HG03432 (cell line): ENCODE data around the gene HS3ST2.

Experiments used
- ATAC-seq: cut with Tn5 transposase; IDR thresholded peaks from one replicate; pipeline ENCODE4 v1.9.1; 2021; ENCODE audit warnings: mild to moderate bottlenecking, moderate library complexity; ENCODE audit not compliant: unreplicated experiment

The HS3ST2 gene

DNA sequence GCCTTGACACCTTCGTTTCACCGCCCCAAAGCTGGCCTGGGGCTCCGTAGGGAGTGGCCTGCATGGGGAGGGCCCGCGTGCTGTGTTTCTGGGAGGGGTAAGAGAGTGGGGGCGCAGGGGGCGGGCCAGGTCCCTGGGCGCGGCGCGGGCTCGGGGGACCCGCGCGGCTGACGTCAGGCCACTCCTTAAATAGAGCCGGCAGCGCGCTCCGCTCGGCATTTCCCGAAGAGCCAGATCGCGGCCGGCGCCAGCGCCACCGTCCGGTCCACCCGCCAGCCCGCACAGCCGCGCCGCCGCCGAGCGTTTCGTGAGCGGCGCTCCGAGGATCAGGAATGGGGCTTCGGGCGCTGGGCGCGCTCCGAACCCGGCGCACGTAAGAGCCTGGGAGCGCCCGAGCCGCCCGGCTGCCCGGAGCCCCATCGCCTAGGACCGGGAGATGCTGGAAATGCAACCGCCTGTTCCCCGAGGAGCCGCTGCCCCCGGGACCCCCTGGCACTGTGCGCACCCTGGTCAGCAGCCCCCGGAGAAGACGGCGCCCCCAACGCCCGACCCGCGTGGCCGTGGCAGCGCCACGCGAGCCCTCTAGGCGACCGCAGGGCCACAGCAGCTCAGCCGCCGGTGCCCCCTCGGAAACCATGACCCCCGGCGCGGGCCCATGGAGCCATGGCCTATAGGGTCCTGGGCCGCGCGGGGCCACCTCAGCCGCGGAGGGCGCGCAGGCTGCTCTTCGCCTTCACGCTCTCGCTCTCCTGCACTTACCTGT is at the start of gene HS3ST2:
Gene HS3ST2, plus strand, starts transcription at position 215 of the 763 bp plus-strand sequence. Its CDS starts 449 bp downstream, at position 664.
- no peak for ATAC-seq

DNA sequence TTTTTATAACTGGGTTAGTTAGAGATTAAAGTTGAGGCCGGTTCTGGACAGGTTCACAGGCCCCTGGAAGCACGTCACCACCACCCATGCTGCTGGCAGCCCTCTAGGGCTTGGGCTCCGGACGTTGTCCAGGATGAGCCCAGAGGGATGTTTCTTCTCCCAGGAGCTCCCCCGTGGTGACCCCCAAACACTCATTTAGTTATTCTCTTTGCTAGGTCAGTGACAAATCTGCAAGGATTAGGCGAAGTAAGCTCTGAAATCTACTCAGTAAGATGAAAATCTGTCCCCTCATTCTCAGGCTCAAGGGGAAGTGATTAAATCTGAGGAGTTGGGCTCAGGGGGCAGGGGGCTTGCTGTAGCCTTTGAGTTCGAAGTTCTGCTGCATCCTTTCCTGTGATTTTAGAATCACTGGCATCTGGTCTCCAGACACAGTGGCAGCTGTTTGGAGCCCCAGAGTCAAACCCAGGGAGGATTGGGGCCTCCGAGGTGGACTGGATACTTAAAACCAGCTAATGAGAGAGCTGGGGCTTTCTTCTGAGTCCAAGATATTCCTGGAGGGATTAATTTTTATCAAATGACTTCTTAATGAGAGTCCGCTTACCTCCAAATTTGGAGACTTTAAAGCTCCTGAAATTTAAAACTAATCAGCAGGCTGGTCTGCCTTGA is 49.2 kb upstream of the HS3ST2 start:
- ATAC-seq, result no peak

DNA sequence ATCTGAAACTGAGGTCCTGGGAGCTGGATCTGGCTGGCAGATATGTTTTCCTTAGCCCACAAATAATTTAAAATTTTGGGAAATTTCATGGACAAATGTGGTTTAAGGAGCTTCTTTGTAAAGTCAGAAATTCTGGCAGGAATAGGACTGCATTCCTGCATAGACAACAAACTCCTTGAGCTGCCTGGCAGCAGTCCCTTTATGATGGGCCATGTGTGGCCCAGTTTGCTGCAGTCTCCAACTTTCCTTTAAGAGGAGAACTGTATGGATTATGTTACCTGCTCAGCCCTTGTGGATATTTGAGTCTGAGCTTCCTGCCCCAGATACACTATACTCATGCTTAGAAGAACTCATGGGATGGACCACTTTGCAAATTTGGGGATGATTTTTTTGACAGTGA is 48.5 kb upstream of the HS3ST2 start:
- no peak for ATAC-seq

DNA sequence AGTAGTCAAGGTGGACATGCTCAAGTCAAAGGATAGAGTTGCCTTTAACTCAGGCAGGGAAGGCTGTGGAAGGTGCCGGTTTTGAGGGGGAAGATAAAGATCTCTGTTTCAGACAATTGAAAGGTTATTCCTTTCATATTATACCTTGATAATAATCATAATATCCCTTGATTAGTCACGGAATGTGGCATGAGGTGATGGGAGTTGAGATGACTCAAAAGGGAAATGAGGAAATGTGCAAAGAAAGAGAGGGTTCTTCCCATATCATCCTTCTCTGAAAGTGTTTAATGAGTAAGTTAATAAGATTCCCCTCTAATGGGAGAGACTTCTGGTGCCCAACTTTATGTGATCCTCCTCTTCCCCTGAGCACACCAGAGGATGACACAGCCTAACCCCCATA is 43.1 kb upstream of the HS3ST2 start:
- no peak for ATAC-seq

DNA sequence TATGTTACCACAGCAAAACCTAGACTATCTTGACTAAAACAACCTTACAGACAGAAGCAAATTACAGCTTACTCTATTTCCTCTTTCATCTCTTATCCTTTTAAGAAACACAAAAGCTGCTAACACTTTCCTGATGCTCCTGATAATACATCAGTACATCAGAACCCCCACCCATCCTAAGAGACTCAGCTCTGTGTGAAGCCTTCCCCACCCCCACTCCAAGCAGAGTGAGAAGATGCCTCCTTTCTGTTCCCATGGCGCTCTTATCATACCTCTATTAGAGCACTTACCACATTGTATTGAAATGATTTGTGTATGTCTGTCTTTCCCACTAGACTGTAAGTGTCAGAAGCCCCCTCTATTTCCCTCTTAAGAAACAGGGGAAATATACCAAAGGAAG is 42.4 kb upstream of the HS3ST2 start:
- ATAC-seq, result no peak

DNA sequence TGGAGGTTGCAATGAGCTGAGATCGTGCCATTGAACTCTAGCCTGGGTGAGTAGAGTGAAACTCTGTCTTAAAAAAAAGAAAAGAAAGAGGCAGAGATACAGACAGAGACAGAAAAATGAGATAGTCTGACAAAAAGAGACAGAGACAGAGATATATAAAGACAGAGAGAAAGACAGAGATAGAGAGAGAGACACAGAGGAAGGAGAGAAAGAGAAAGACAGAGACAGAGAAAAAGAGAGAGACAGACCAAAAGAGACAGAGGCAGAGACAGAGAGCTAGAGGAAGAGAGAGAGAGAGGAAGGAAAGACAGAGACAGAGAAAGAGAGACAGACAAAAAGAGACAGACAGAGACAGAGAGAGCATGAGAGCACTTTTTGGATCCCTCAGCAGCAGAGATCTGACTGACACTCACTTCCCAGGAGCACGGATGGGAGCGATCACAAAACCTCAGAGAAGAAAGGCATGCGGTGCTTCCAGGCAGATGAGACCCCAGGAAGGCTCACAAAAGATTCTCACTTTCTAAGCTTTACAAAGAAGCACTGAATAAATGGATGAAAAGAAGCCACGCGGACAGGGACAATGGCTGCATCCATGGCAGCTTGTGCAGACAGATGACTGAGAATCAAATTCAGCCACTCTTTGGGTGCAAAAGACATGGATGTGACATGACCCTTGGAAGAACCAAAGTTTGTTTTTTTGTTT is 38.6 kb upstream of the HS3ST2 start:
- no peak for ATAC-seq

DNA sequence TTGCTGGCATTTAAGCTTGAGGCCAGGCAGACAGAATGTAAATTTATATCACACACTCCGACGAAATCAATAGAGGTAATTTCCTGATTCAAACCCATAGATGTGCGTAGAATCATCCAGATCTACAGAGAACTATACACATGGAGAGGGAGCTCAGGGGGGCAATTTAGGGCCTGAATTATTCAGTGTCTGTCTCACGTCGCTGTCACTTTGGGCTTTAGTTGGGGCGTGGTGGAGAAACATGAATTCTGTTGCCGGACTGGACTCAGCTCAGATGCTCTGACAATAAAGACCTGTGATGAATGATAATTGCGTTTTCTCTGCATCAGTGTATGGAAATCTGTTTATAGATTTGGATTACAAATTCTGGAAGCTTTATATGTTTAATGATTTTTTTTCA is 32.5 kb upstream of the HS3ST2 start:
- ATAC-seq, result no peak

DNA sequence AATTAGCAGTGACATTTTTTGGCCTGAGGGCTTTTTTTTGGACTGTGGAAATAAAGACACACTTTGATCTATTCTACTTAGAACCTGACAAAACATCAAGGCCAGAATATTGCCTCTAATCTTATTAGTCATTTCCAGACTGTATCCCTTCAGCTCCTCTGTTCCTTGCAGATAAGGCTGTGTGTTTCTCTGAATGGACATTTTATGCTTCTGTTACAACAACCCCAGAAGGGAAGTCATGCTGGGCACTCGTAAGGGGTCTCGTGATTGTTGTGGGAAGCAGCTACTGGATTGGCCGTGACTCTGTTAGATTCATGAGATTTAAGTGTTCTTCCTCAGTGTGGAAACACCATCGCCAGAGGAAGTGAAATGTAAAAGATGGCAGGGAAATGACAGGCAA is 31.6 kb upstream of the HS3ST2 start:
- ATAC-seq, result no peak

DNA sequence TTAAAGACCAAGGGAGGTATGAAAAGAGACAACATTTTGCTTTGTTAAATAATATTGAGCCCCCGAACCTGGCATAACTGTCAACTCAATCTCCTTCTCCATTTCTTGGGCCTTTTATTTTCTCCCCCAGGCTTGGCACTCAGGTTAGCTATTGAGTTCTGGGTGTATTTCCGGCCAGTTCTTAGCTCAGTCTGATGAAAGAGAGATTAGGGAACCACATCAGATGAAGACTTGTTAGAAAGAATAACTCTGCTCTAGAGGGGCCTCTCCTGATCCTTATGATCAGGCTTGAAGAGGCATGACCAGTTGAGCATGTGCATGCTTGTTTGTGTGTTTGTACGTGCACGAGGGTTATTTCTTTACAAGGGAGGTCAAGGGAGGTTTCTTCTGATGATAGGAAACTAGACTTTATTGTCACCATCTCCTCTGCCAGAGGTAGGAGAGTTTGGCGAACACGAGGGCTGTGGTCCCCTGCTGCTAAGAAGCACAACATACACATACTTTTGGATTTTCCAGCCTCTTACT is 29.2 kb upstream of the HS3ST2 start:
- ATAC-seq, result no peak

DNA sequence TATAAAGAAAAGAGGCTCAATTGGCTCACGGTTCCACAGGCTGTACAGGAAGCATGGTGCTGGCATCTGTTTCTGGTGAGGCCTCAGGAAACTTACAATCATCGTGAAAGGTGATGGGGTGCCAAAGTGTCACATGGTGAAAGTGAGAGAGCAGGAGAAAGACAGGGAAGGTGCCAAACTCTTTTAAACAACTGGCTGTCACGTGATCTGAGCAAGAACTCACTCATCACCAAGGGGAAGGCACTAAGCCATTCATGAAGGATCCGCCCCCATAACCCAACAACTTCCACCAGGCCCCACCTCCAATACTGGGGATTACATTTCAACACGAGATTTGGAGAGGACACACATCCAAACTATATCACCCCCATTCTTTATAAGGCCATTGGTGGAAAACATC is 28.4 kb upstream of the HS3ST2 start:
- ATAC-seq, result no peak

DNA sequence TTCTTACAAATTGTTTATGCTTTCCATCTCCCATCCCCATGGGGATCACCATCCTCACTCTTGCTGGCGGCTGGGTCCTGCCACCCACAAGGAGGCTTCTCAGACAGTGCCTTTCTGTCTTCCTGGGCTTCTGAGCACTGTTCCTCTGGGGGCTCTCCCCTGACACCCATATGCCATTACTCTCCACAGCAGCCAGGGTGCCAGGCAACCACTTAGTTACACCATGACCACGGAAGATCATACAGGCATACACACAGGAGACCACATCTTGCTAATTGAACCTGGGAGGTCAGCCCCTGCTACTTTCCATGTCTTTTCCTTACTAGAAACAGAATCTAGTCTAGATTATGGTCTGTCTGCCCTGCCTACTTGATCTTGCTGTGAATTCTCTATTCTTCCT is 27.7 kb upstream of the HS3ST2 start:
- no peak for ATAC-seq

DNA sequence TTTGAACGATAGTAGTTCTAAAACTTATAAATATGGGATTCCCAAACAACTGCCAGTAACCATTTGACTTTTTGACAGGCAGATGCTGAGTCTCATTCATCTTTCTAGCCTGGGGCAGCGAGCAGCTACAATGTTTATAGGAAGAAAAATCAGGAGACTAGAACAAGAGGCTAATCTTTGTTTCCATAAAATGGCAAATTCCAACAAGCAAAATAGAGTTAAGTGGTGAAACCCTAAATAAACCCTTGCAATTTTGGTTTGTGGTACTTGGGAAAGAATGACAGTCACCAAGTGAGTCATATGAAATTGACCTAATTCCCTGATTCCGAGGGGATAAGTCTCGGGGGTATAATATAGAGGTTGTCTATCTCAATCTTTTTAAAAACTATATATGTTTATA is 27.3 kb upstream of the HS3ST2 start:
- no peak for ATAC-seq

DNA sequence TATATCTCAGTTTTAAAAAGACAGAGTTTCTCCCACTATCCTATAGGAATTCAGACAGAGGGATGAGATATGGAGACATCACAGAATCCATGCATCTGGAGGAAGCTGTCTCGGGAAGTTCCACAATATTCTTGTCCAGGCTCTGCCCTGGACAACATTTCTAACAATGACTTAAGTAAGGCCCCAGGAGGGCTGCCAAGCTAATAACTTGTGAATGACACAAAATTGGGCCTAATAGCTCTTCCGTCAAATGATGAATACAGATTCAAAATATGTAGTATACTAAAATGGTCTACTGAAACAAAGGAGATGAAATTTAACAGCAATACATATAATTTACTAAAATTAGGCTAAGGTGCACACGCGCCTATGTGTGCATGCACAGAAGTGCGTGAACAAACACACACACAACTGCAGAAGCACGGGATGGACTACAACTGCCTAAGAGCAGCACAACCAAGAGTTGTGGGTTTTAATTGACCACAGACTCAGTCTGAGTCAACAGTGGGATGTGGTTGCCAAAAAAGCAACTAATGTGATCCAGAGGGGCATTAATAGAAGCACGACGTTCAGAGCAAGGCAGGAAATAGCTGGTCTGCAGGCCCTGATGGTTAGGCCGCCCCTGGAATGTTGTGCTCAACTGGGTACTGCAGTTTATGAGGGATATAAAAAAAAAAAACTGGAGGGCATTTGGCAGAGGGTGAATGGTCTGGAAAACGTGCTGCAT is 26.3 kb upstream of the HS3ST2 start:
- no peak for ATAC-seq

DNA sequence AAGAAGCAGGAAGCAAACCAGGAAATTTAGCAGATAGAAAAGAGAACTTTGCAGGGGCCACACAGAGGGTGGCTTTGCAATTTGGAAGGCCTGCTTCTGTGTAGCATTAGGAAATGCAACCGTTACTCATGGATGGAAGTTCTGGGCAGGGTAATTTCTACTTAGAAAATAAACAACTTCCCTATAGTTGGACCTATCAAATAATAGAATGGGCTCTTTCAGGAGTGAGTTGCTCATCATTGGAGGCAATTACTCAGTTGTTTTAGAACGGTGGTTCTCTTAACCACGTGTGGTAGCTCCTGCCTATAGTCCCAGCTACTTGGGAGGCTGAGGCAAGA is 25.8 kb upstream of the HS3ST2 start:
- ATAC-seq, result no peak

DNA sequence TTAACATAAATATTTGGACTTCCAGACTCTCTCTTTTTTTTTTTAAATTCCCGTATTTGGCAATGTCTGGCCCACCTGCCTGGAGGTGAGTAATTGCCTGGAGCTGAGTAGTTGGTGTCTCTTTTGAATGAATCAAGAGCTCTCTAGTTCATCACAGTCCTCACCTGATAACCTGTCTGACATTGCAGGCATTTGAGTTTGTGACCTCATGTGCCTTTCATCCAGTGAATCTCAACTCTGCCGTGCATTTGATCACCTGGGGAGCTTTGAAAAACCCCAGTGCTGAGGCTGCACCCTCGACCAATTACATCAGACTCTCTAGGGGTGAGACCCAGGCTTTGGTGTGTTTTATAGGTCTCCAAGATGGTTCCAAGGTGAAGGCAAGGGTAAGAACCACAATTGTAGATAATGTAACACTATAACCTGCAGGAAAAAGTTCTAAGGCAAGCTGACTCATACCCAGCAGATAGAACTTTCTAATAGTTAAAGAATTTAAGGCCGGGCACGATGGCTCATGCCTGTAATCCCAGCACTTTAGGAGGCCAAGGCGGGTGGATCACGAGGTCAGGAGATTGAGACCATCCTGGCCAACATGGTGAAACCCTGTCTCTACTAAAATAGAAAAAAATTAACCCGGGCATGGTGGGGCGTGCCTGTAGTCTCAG is 24.5 kb upstream of the HS3ST2 start:
- ATAC-seq, result no peak

DNA sequence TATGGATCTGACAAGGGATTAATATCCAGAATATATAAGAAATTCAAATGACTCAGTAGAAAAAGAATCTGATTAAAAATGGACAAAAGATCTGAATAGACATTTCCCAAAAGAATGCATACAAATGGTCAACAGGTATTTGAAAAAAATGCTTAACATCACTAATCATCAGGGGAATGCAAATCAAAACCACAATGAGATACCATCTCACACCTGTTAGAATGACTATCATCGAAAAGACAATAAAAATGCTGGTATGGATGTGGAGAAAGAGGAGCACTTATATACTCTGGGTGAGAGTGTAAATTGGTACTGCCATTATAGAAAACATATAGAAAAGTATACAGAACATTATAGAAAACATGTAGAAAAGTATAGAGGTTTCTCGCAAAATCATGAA is 16.4 kb upstream of the HS3ST2 start:
- ATAC-seq, result no peak

DNA sequence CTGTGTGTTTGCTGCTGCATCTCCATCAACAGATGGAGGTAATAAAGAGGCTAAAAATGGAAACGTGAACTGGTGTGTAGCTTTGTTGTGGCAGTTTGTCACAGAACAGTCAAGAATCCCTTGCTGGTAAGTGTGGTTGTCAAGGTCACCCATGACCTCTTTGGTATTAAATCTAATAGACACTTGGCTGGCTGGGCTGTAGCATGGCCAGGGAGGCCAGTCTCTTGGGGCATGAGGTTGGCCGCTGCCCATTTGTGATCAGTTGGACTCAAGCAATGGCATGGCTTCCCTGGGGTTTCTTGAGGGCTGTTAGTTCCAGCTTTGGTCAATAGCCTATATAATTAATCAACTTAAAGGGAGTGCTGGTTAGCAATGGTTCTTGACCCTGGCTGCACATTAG is 14.8 kb upstream of the HS3ST2 start:
- no peak for ATAC-seq

DNA sequence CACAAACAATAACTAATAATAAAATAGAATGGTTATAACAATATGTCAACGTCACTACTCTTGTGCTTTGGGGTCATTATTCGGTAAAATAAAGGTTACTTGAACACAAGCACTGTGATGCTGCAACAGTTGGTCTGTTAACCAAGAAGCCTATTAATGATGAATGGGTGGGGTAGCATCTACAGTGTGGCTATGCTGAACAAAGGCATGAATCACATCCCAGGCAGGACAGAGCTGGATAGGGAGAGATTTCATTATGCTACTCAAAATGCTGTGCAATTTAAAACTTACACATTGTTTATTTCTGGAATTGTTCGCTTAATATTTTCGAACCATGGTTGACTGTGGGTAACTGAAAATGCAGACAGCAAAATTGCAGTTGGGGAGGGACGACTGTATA is 9.1 kb upstream of the HS3ST2 start:
- no peak for ATAC-seq

DNA sequence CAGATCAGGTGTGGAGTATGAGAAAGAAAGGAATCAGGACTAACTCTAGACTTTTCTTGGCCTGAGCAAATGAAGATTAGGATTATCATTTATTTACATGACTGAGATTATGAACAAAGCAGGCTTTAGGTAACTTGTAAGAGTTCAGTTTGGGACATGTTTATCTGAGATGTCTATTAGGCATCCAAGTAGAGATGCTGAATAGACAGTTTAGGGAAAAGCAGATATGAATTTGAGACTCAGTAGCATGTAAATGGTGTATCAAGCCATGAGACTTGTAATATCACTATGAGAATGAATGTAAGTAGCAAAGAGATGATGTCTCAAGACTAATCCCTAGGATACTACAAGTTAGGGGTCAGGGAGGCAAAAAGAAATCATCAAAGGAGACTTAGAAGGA is 8.6 kb upstream of the HS3ST2 start:
- no peak for ATAC-seq

DNA sequence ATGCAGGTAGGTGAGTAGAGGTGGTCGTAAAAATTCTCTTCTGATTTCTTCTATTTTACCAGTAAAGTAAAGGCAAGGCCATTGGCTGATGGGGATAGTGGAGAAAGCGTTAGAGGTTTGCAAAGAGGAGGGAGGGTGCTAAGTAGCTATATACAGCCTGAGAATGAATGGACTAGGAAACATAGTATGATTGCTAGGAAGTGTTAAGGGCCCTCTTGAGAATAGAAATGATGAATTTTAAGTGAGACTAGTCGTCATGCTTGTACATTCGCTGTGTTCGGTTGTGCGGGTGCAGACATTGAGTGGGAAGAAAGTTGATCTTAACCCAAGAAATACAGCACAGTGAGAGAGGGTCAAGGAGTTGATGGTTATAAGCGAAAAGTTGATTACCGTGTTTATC is 7.2 kb upstream of the HS3ST2 start:
- no peak for ATAC-seq

DNA sequence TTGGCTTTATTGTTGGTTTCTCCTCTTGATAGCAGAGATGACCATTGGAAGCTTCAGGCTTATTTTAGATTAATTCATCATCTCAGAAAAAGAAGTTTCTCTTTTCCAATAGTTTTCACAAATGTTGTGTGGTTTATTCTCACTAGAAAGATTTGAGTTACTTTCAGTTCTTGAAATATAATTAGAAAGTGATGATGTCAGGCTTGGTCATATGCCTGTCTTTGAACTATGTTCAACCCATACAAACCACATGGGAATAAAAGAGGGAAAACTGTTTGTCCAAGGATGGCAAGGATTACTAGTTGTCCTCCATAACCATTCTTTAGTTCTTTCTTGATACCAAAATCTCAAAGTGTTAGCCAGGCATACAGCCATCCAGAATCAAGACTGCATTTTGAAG is 3.7 kb upstream of the HS3ST2 start:
- ATAC-seq, result no peak
